Fibroblast of upper back skin (primary cell): Measurements from ENCODE around the gene MMP15.

Experiments used
- DNase-seq: peaks from one replicate; pipeline ENCODE4 v3.0.0-alpha.2; 2013

The MMP15 gene

DNA sequence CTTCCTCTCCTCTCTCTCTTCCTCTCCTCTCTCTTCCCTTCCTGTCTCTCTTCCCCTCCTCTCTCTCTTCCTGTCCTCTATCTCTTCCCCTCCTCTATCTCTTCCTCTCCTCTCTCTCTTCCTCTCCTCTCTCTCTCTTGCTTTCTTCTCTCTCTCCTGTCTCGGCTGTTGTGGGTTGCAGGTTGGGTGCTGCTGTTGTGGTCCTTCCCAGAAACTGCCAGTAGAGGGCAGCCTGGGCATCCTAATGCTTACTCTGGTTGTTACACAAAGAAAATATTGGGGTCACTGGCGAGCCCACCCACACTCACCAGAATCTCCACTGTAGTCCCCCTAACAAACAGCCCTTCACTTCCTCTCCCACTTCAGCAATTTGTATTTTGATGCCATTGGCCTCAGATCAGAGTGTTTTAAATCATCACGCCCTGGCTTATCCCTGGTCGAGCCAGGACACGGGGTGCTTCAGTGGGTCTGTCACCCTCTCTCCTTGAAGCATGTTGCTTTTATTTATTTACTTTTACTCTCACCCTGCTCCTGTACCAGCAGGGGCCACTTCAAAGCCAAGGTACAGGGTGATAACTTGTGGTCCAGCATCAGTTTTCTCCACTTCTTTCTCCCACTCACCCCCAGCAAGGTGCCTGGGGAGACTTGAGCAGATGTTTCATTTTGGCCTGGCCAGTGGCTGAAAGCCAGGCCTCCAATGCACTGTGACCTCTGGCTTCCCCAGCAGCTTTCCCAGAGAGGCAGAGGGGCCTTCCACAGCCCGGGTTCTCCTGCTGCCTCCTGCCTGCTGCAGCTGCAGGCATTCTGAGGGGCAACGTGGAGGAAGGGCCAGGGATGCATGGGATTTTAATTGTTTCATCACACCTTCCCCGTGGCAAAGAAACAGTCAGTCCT is 4.7 kb upstream of the MMP15 start:
- DNase-seq: peak; percentile 22

DNA sequence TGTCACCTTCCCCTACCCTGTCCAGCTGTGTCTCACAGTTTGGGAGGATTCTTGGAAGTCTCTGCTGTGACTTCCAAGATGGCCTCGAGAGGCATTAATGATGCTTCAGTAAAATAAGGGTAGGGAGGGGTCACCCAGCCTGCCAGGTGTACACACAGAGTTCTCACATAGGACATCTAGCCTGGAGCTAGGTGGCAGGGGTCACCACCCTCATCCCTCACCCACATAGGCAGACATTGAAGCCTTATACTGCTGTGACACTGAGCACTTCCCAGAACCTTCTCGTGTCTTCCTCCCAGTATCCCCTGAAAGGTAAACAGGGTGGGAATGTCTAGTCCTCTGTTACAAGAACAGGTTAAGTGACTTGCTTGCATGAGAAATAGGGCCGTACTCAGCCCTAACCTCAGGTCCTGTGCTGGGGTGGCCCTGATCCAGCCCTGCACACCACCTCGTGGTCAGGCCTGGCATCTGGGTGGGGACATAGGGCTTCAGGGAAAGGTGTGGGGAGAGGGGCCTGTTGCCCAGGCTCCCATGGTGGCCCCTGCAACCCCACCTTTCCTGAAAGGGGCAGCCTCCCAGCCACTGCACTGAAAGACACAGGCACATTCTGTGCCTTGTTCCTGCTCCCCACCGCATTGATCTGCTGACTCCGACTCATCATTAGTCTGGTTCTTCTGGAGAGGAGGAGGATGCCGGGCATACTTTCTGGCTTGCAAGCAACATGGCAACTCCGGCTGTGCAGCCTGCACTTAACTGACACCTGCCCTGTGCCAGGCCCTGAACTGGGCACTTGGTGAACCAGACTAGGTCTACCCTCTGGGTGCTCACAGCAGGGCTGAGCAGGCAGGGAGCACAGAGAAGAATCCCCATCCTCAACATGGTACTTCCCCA is 3.6 kb upstream of the MMP15 start:
- peak; percentile 56 for DNase-seq

GRCh38 chr16:58022601-58023371 is 2.8 kb upstream of the MMP15 start:
- peak; percentile 78 for DNase-seq

DNA sequence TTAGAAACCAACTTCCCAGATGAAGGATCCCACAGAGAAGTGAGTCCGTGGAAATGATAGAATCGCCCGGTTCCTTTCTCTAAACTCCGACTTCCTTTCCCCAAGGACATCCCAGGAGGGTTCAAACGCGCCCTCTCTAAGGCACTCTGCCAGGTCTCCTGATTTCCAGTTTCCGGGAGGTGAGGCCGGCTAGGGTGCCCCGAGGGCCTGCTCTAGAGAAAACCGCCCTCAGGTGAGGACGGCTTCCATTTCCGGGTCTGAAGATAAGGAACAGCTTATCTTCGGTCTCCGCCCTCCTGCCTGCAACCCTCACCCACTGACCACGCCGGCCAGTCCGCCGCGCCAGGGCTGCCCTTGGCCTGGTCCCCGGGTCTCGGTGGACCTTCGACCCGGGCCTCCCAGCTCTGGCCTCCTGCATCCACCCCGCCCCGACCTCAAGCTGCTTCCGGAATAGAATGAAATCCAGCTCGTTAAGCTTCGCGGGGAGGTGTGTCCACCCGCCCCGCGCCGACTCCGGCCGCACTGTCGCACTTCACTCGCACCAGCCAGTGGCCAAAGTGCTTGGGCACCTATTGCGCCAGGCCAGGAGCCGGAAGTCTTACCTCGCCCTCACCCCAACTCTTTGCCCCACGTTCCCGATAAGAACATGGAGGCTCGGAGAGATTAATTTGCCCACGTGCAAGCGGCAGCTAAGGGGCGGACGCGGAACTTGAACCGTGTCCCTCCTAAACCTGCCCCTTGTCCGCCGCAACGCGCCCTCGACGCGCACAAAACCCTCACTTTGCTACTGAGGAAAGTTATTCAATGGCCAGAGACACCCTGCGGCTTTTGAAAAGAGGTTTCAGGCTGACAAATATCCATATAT is 836 bp upstream of the MMP15 start:
- no peak for DNase-seq

DNA sequence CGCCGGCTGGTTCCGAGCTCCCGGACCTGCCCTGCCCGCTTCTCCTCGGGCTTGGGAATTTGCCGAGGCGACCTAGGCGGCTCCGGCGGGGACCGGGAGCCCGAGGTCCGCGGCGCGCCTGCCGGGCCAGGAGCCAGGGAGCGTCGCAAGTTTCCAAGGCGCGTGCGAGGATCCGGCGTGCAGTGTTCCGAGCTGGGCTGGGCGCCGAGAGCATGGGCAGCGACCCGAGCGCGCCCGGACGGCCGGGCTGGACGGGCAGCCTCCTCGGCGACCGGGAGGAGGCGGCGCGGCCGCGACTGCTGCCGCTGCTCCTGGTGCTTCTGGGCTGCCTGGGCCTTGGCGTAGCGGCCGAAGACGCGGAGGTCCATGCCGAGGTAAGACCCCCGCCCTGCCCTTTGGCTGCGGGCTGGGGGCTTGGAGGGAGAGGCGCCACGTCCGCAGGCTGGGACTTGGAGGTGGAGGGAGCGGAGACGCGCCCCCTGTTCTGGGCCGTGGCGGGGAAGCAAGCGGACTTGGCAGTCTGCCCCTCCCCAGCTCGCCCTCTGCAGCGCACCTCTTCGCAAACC is 668 bp downstream of the MMP15 start:
- no peak for DNase-seq

- no peak for DNase-seq
Measured at GRCh38 chr16:58026705-58027160, 1.2 kb downstream of the MMP15 start.

DNA sequence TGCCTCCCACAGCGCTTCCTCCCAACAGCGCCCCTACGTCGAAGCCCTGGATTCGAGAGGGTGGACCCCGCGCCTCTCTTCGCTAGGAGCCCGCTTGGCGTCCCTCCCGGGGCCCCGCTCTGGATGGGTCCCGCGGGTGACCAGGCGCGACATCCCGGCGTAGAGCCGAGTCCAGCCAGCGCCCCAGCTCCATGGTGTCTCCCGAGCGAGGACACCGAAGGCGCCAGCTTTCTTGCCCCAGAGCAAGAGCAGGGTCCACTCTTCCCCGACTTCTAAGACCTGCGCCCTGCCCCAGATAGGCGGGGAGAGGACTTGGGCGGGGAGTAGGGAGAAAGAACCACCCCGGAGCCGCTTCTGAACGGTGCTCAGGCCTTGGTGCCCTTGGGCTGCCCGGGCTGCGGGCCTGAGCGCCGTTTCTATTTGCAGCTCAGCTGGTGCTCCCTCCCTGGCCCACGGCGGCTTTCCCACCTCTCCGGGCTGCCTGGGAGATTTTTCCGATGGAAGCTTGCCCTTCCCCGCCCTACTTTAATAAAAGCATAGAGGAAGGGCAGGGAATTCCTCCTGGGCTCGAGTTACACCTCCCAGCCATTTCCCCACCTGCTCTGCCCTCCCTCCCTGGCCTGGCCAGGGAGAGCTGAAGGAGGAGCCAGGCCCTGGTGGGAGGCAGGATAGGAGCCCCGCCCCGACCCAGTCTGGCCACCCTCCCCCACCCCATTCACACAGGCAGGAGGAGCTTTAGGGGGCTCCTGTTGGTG is 1.8 kb downstream of the MMP15 start:
- no peak for DNase-seq

- DNase-seq: no peak
Measured at GRCh38 chr16:58027916-58028455, 2.4 kb downstream of the MMP15 start.

GRCh38 chr16:58028541-58029070 is 3.1 kb downstream of the MMP15 start:
- no peak for DNase-seq

GRCh38 chr16:58029410-58029809 is 3.9 kb downstream of the MMP15 start:
- DNase-seq: no peak

- no peak for DNase-seq
Measured at GRCh38 chr16:58030136-58030840, 4.7 kb downstream of the MMP15 start.

DNA sequence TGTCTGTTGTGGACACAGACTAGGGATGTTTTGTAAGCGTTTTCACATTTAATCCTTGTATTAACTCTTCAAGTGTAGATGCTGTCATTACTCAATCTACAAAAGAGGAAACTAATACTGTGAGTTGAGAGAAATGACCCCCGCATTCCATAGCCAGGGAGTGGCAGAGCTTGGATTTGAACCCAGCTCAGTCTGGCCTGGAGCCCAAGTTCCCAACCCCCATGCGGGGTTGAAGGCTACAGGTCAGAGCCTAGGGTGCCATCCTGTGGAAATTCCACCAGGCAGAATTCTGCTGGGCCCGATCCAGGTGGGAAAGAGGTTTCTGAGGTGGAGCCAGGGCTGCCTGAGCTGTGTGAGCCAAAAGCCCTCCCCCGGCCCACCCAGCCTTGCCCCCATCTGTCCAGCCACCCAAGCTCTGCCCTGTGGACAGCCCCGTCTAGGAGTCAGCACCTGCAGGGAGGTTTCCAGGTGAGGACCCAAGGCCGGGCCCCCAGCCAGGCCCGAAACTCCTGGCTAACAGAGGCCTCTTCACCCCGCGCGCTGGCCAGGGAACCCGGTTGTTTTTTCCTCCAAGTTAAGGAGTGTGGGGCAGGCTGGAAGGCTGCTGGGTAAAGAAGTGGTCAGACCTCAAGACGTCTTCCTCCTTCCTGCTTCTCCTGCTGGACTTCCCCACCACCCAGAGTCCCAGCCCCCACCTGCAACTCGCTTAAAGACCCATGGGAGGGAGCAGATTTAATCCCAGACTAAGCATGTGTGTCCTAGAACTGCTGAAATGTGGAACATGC is 5.7 kb downstream of the MMP15 start:
- no peak for DNase-seq

- DNase-seq: no peak
Measured at GRCh38 chr16:58032710-58033293, 7.2 kb downstream of the MMP15 start.

GRCh38 chr16:58034128-58034685 is 8.7 kb downstream of the MMP15 start:
- DNase-seq: no peak

GRCh38 chr16:58034774-58035173 is 9.2 kb downstream of the MMP15 start:
- DNase-seq: no peak

GRCh38 chr16:58035356-58036170 is 10.0 kb downstream of the MMP15 start:
- no peak for DNase-seq

GRCh38 chr16:58036943-58037342 is 11.4 kb downstream of the MMP15 start:
- DNase-seq: no peak
